HL-60 (cell line): ENCODE data around the gene CLIC3.

Experiments
- DNase-seq, 2 experiments: peaks; one replicate each; pipeline ENCODE4 v3.0.0-alpha.2; 2010 to 2020; ENCODE audit warnings: low read depth in 1 of 2, low spot score in 1 of 2
- H3K27ac ChIP-seq: fragments of 250-450 bp; sonication (Bioruptor Pico); replicated peaks from 2 replicates; pipeline ENCODE4 v1.5.1; 2020; ENCODE audit warnings: mild to moderate bottlenecking, moderate library complexity
- H3K27me3 ChIP-seq: fragments of 250-450 bp; sonication (Bioruptor Pico); 2 replicates; pipeline ENCODE4 v1.5.1; 2021; ENCODE audit warnings: mild to moderate bottlenecking, moderate library complexity; ENCODE audit not compliant: insufficient read depth, poor library complexity, severe bottlenecking
- H3K4me3 ChIP-seq: replicated peaks from 2 replicates; pipeline ENCODE4 v1.5.1; 2011; ENCODE audit warnings: mild to moderate bottlenecking, control low read depth, low read length; ENCODE audit not compliant: insufficient read depth
- GABPA ChIP-seq: IDR thresholded peaks from 2 replicates; pipeline ENCODE4 v1.6.1; 2012; ENCODE audit warnings: low read depth
- POLR2AphosphoS5 ChIP-seq: IDR thresholded peaks from 2 replicates; pipeline ENCODE4 v1.6.1; 2012; ENCODE audit warnings: low read depth
- SPI1 ChIP-seq: IDR thresholded peaks from 2 replicates; pipeline ENCODE4 v1.6.1; 2012; ENCODE audit warnings: low read depth, mild to moderate bottlenecking, borderline replicate concordance
- TF ChIP-seq, protein P1 (sequence below): IDR thresholded peaks from 2 replicates; pipeline ENCODE4 v1.6.1; 2012; ENCODE audit warnings: low read depth; ENCODE audit not compliant: insufficient replicate concordance
- TF ChIP-seq, protein P2 (sequence below): IDR thresholded peaks from one replicate; pipeline ENCODE4 v1.5.1; 2011; ENCODE audit warnings: low read length, control low read depth, inconsistent platforms; ENCODE audit not compliant: insufficient read depth

CLIC3 gene

DNA sequence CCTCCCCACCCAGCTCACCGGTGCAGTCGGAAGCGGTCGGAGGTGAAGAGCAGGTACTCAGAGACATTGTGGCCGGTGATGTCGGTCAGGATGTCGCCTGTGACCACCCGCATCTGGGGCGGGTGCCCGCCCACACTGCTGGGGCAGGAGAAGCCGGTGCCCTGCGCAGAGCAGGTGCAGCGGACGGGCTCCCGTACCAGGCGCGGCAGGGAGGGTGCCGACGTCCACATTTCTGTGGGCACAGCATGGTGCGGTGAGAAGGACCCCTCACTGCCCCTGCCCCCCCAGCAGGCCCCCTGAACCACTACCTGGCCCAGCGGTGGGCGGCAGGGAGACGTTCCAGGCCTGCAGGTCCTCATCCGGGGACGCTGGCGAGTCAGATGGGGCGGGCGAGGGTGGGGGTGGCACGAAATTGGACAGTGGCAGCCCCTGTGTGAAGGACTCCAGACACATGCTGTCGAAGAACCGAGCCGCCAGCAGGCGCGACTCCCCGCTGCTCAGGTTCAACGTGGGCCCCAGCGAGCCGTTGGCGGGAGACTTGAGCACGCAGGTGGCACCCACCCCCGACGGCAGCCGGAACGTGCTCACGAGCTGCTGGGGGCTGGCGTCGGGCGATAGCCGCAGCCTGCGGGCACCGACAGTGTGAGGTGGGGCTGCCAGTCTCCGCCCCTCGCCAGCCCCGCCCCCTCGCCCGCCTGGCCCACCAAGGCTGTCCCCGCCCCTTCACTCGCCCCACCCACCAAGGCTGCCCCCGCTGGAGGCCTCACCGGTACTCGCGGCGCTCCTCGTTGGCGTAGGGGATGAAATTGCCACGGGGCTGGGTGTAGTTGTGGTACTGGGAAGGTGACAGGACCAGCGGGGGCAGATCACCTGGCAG, 16.6 kb upstream of the CLIC3 start:
- no peak overlapping the region for H3K4me3 ChIP-seq
- no peak for TF ChIP-seq POLR2AphosphoS5
- TF ChIP-seq, protein P1, sequence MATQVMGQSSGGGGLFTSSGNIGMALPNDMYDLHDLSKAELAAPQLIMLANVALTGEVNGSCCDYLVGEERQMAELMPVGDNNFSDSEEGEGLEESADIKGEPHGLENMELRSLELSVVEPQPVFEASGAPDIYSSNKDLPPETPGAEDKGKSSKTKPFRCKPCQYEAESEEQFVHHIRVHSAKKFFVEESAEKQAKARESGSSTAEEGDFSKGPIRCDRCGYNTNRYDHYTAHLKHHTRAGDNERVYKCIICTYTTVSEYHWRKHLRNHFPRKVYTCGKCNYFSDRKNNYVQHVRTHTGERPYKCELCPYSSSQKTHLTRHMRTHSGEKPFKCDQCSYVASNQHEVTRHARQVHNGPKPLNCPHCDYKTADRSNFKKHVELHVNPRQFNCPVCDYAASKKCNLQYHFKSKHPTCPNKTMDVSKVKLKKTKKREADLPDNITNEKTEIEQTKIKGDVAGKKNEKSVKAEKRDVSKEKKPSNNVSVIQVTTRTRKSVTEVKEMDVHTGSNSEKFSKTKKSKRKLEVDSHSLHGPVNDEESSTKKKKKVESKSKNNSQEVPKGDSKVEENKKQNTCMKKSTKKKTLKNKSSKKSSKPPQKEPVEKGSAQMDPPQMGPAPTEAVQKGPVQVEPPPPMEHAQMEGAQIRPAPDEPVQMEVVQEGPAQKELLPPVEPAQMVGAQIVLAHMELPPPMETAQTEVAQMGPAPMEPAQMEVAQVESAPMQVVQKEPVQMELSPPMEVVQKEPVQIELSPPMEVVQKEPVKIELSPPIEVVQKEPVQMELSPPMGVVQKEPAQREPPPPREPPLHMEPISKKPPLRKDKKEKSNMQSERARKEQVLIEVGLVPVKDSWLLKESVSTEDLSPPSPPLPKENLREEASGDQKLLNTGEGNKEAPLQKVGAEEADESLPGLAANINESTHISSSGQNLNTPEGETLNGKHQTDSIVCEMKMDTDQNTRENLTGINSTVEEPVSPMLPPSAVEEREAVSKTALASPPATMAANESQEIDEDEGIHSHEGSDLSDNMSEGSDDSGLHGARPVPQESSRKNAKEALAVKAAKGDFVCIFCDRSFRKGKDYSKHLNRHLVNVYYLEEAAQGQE = no peak
- no peak for TF ChIP-seq GABPA
- TF ChIP-seq SPI1 = no peak
- TF ChIP-seq, protein P2, sequence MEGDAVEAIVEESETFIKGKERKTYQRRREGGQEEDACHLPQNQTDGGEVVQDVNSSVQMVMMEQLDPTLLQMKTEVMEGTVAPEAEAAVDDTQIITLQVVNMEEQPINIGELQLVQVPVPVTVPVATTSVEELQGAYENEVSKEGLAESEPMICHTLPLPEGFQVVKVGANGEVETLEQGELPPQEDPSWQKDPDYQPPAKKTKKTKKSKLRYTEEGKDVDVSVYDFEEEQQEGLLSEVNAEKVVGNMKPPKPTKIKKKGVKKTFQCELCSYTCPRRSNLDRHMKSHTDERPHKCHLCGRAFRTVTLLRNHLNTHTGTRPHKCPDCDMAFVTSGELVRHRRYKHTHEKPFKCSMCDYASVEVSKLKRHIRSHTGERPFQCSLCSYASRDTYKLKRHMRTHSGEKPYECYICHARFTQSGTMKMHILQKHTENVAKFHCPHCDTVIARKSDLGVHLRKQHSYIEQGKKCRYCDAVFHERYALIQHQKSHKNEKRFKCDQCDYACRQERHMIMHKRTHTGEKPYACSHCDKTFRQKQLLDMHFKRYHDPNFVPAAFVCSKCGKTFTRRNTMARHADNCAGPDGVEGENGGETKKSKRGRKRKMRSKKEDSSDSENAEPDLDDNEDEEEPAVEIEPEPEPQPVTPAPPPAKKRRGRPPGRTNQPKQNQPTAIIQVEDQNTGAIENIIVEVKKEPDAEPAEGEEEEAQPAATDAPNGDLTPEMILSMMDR = no peak
- H3K27ac ChIP-seq = no peak overlapping the region
- H3K27me3 ChIP-seq = no peaks in the 10 kb centered on the region
- no peak for DNase-seq

DNA sequence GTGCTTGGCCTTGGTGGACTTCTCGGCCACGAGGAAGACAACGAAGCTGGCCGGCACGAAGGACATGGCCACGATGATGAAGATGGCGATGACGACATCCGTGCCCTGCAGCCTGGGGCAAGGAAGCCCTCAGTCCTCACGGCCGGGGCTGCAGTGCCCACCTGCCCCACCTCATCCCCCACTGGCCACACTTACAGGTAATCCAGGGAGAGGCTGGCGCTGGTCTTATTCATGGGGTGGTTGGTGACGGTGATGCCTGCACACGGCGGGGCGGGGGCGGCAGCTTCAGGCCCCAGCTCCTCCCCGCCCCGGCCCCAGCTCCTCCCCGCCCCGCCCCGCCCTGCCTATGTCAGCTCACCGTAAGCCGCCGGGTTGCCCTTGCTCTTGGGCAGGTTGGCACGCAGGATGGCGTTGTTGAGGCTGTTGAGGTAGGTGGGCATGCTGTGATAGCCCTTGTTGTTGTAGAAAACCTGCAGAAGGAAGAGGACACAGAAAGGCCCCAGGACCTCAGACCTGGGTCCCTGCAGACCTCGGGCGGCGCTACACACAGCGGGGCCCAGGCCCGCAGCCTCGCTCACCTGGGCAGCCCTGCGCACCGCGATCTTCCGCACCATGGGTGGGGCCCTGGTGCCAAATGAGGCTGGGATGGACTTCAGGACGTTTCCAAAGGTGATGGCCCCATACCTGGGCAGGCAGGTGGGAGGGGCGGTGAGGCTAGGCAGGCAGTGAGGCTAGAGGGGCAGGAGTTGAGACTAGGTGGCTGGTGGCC, 15.7 kb upstream of the CLIC3 start:
- no peak overlapping the region for H3K27ac ChIP-seq
- no peak overlapping the region for H3K4me3 ChIP-seq
- TF ChIP-seq SPI1 (no peak), GABPA (no peak)
- TF ChIP-seq, protein P1 = no peak
- H3K27me3 ChIP-seq = no peaks in the 10 kb centered on the region
- no peak for DNase-seq

DNA sequence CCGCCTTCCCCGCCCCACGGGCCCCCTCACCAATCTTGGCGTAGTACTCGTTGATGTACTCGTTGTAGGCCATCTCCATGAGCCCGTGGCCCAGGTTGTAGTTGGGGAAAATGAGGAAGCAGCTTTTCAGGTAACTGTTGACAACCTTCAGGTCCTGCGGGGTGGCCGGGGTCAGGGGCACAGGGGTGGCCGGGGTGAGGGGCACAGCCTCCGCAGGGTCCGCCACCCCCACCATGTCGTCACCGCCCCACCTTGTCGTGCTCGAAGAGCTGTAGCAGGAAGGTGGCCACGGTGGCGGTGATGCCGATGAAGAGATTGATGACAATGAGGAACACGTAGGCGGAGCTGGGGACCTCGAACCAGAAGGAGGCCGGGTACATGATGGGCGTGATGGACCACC, 14.8 kb upstream of the CLIC3 start:
- Histone ChIP-seq H3K4me3 (no peak overlapping the region), H3K27me3 (no peaks in the 10 kb centered on the region), H3K27ac (no peak overlapping the region)
- DNase-seq = no peak
- TF ChIP-seq GABPA = no peak
- TF ChIP-seq POLR2AphosphoS5 = no peak
- TF ChIP-seq, protein P2 = no peak
- no peak for TF ChIP-seq SPI1
- TF ChIP-seq, protein P1 = no peak
